HepG2 (cell line): ENCODE data around the gene CREM. TPM values are rescaled to one million over a fixed set of nuclear protein-coding genes. Genes with fewer than 3 reads are reported as not detected.

Source experiments
- ATAC-seq: fragments of 200-7000 bp; cut with Tn5 transposase; 3 replicates; pipeline ENCODE4 v1.9.1; 2020; ENCODE audit warnings: mild to moderate bottlenecking, moderate library complexity
- BruUV-seq: library from RNA; stranded (reverse); fragments of 400-500 nt; replicated peaks from 2 replicates; lab custom pipeline; 2021; lab: Mats Ljungman, UMichigan
- CTCF ChIA-PET: fragments of 300-600 bp; formaldehyde crosslinking; extraction: SDS; loops from one replicate; lab custom pipeline; 2021; ENCODE audit warnings: low total read pairs, inconsistent platforms, low intra/inter-chr PET ratio; lab: Yijun Ruan, JAX
- POLR2A ChIA-PET: fragments of 350-600 bp; sonication (Branson Sonifier 250); formaldehyde crosslinking; loops from one replicate; lab custom pipeline; 2020; ENCODE audit warnings: antibody characterized with exemption, inconsistent platforms; lab: Yijun Ruan, JAX
- DNase-seq: peaks from one replicate; pipeline ENCODE4 v3.0.0-alpha.2; 2015; ENCODE audit warnings: low spot score
- FAIRE-seq: peaks from 3 replicates; lab custom pipeline; 2011; peaks lifted over from hg19 to GRCh38; lab: Jason Lieb, UNC
- H2AFZ ChIP-seq: one replicate; pipeline ENCODE4 v1.6.1; 2011; ENCODE audit warnings: low read length, inconsistent platforms
- H3K27ac ChIP-seq: fragments of 300-600 bp; 3 replicates; pipeline ENCODE4 v1.8.0; 2011; ENCODE audit warnings: mixed run types, mild to moderate bottlenecking, mixed read lengths, low read length, inconsistent platforms; ENCODE audit not compliant: insufficient read depth; ENCODE audit errors: extremely low read length
- H3K27me3 ChIP-seq, 2 experiments: fragments of 200-600 bp in 1 of 2; 2 replicates in 1 of 2; 3 replicates in 1 of 2; pipeline versions ENCODE4 v1.6.0 to v1.8.0; 2011; ENCODE audit warnings: low read length in 2 of 2, mild to moderate bottlenecking in 2 of 2, moderate library complexity in 2 of 2, inconsistent platforms in 1 of 2; ENCODE audit not compliant: insufficient read depth in 2 of 2, control insufficient read depth in 1 of 2
- H3K36me3 ChIP-seq, 2 experiments: fragments of 200-600 bp in 1 of 2; replicated peaks in 1 of 2; 2 replicates in 1 of 2; 3 replicates in 1 of 2; pipeline versions ENCODE4 v1.5.1 to v1.8.0; 2011; ENCODE audit warnings: low read length in 2 of 2, inconsistent platforms in 1 of 2; ENCODE audit not compliant: insufficient read depth in 2 of 2, control insufficient read depth in 1 of 2
- H3K4me1 ChIP-seq: 2 replicates; pipeline ENCODE4 v1.5.1; 2012; ENCODE audit warnings: low read length, inconsistent platforms; ENCODE audit not compliant: insufficient read depth
- H3K4me2 ChIP-seq: 2 replicates; pipeline ENCODE4 v1.6.0; 2011; ENCODE audit warnings: low read depth, low read length, inconsistent platforms
- H3K4me3 ChIP-seq, 3 experiments: fragments of 200-600 bp in 1 of 3; sonication (generic), shearing (Covaris generic) in 1 of 3; replicated peaks in 1 of 3; 2 replicates each; pipeline ENCODE4 v1.5.1; 2011 to 2016; ENCODE audit warnings: low read length in 3 of 3, inconsistent platforms in 2 of 3, low read depth in 2 of 3, mild to moderate bottlenecking in 2 of 3, control low read depth in 1 of 3, mixed read lengths in 1 of 3; ENCODE audit not compliant: insufficient read depth in 1 of 3
- H3K79me2 ChIP-seq: one replicate; pipeline ENCODE4 v1.6.1; 2011; ENCODE audit warnings: low read length, inconsistent platforms; ENCODE audit not compliant: insufficient read depth
- H3K9ac ChIP-seq: 2 replicates; pipeline ENCODE4 v1.6.0; 2011; ENCODE audit warnings: mild to moderate bottlenecking, low read depth, low read length, inconsistent platforms; ENCODE audit not compliant: insufficient read depth
- H3K9me3 ChIP-seq: 2 replicates; pipeline ENCODE4 v1.5.1; 2012; ENCODE audit warnings: mild to moderate bottlenecking, low read length
- H4K20me1 ChIP-seq: 2 replicates; pipeline ENCODE4 v1.6.0; 2011; ENCODE audit warnings: inconsistent platforms, mild to moderate bottlenecking, low read length, moderate library complexity; ENCODE audit not compliant: insufficient read depth
- DDIT3 ChIP-seq: sonication (generic); formaldehyde crosslinking; IDR thresholded peaks from 2 replicates; pipeline ENCODE4 v1.4.0; 2020; ENCODE audit warnings: mild to moderate bottlenecking, missing genetic modification reagents
- IRF2 ChIP-seq: IDR thresholded peaks from 2 replicates; pipeline ENCODE4 v1.6.1; 2018; ENCODE audit warnings: missing genetic modification reagents, missing compliant biosample characterization
- MAFF ChIP-seq: IDR thresholded peaks from 2 replicates; pipeline ENCODE4 v1.6.1; 2011; ENCODE audit warnings: low read depth, low read length, improper control_type of control experiment
- MAFK ChIP-seq, 2 experiments: IDR thresholded peaks in 1 of 2; conservative IDR thresholded peaks in 1 of 2; 2 replicates each; pipeline ENCODE4 v1.6.1; 2011; ENCODE audit warnings: improper control_type of control experiment in 2 of 2, low read length in 2 of 2
- NFIC ChIP-seq: IDR thresholded peaks from 2 replicates; pipeline ENCODE4 v1.6.1; 2012; ENCODE audit warnings: mild to moderate bottlenecking, low read length, inconsistent platforms
- SMC3 ChIP-seq: IDR thresholded peaks from 2 replicates; pipeline ENCODE4 v1.6.1; 2011; ENCODE audit warnings: low read length, improper control_type of control experiment
- TRIM24 ChIP-seq: sonication (generic); formaldehyde crosslinking; IDR thresholded peaks from 2 replicates; pipeline ENCODE4 v1.8.0; 2022; ENCODE audit warnings: mild to moderate bottlenecking, missing genetic modification reagents
- ZKSCAN8 ChIP-seq: IDR thresholded peaks from 2 replicates; pipeline ENCODE4 v1.6.1; 2016; ENCODE audit warnings: borderline replicate concordance, missing genetic modification reagents, missing compliant biosample characterization
- ZNF101 ChIP-seq: sonication (generic); formaldehyde crosslinking; IDR thresholded peaks from 2 replicates; pipeline ENCODE4 v1.4.0; 2020; ENCODE audit warnings: mild to moderate bottlenecking, low read depth, missing genetic modification reagents, borderline replicate concordance
- ZNF383 ChIP-seq: sonication (generic); formaldehyde crosslinking; IDR thresholded peaks from 2 replicates; pipeline ENCODE4 v1.4.0; 2020; ENCODE audit warnings: missing genetic modification reagents, mild to moderate bottlenecking, borderline replicate concordance
- WGBS: methylation state at CpG from one replicate; pipeline ENCODE4 v1.1.6; 2017; ENCODE audit warnings: low lambda C conversion rate; 5-methylcytosine and 5-hydroxymethylcytosine counted together
- in situ Hi-C: cut with HindIII; loops from 2 replicates; pipeline ENCODE4 v1.10.0; 2017; ENCODE audit warnings: low pct_unique_long_range_greater_than_20kb; ENCODE audit not compliant: extremely low pct_ligation_motif_present
- intact Hi-C: fragments of 100-400 bp; cut with micrococcal nuclease; formaldehyde crosslinking; loops from one replicate; pipeline ENCODE4 v1.10.0; 2022; ENCODE audit not compliant: unreplicated experiment
- polyA plus RNA-seq, 8 experiments: library from polyadenylated mRNA; depleted of rRNA in 3 of 8; stranded (reverse) in 7 of 8; unstranded in 1 of 8; fragments of >200 nt; fragmentation: Illumina TruSeq in 4 of 8; extraction: Trizol in 4 of 8; gene quantifications; 2 replicates each; pipeline versions ENCODE4 v1.2.1 to v1.2.3, GENCODE V29; 2011 to 2016; ENCODE audit warnings: low read depth in 4 of 8, missing spikeins in 1 of 8, mixed read lengths in 1 of 8; ENCODE audit not compliant: insufficient read depth in 1 of 8
- total RNA-seq, 5 experiments: library from RNA; depleted of rRNA; stranded (reverse); fragments of >200 nt; fragmentation: Illumina TruSeq; extraction: Trizol; gene quantifications; 2 replicates each; pipeline ENCODE4 v1.2.3, GENCODE V29; 2016; ENCODE audit warnings: low read depth in 1 of 5

Gene CREM
- total and polyA plus RNA-seq, 2 of the 13 experiments (the other 11 are each of a cell fraction or from before 2014, with no cell fraction given) = 21.3 to 25.4 TPM

- TF ChIP-seq MAFK (conservative IDR thresholded peaks at IDR 0.05 in 1 of 2, IDR thresholded peaks at IDR 0.05 in 1 of 2; ENCODE audit: low read length in 2 of 2) (peak; percentile 73 to 84), MAFF (peak; percentile 65), ZKSCAN8 (CRISPR knock-in tag) (no peak)
- TF ChIP-seq, all 625 proteins: peak for 2
- Histone ChIP-seq H3K27me3 (no peaks in the 10 kb centered on the region), H3K4me2 (no peak overlapping the region), H3K4me3 (no peak overlapping the region), H3K9ac (no peak overlapping the region), H4K20me1 (no peaks in the 10 kb centered on the region), H3K9me3 (no peaks in the 10 kb centered on the region), H3K4me1 (peaks cover 52% of the 10 kb centered on the region), H3K79me2 (no peaks in the 10 kb centered on the region), H2AFZ (no peak overlapping the region), H3K36me3 (no peaks in the 10 kb centered on the region), H3K27ac (no peak overlapping the region)
- ATAC-seq = no peak
- intact Hi-C loops = no loop called here
- POLR2A ChIA-PET = interaction anchor here (0.7 kb wide), 1 partner anchor 48 kb away, joined by 3 read pairs; no protein-coding TSS in a partner anchor
- FAIRE-seq = no peak
- 55% methylated on average over 6 of the region's 6 CpGs for WGBS
- in situ Hi-C loops = loop anchor here (5.0 kb wide), 1 partner anchor 97 kb away; no protein-coding TSS in a partner anchor
- DNase-seq = no peak
- CTCF ChIA-PET = interaction anchor here (0.7 to 2.3 kb wide), 3 partner anchors 92 to 99 kb away, joined by 3 to 22 read pairs (median 7); partner anchors contain the start of gene CREM
- BruUV-seq = no TSS peak
Observed at GRCh38 chr10:35219292-35219691, 92.6 kb downstream of the CREM start.

- intact Hi-C loops = loop anchor here (5.0 kb wide), 1 partner anchor 223 kb away; no protein-coding TSS in a partner anchor
- ChIA-PET CTCF (no interaction called here), POLR2A (interaction anchor here (0.6 to 1.3 kb wide), 6 partner anchors 16 to 94 kb away, joined by 3 to 8 read pairs (median 3); partner anchors contain the start of gene CREM)
- FAIRE-seq = peak; percentile 43
- no peaks in the 10 kb centered on the region for H3K9me3 ChIP-seq
- H3K4me3 ChIP-seq = peak overlapping the region in 1 of 3 experiments; percentile 26; a peak in 1 of 6 replicates
- 3% methylated on average over 4 of the region's 4 CpGs for WGBS
- H3K27me3 ChIP-seq = no peaks in the 10 kb centered on the region
- no peak overlapping the region for H3K27ac ChIP-seq
- no peaks in the 10 kb centered on the region for H3K79me2 ChIP-seq
- peak; percentile 64 for ATAC-seq
- no TSS peak for BruUV-seq
- DNase-seq = peak; percentile 52
- no peaks in the 10 kb centered on the region for H3K36me3 ChIP-seq
- in situ Hi-C loops = loop anchor here (5.0 kb wide), 1 partner anchor 98 kb away; no protein-coding TSS in a partner anchor
- H3K4me2 ChIP-seq = peak overlapping the region; percentile 41
- H3K9ac ChIP-seq = 0 out of 2 replicates have a peak overlapping the region, but pooled peaks have one; percentile 4
- peaks cover 52% of the 10 kb centered on the region for H3K4me1 ChIP-seq
- H4K20me1 ChIP-seq = no peaks in the 10 kb centered on the region
- H2AFZ ChIP-seq = peak overlapping the region; percentile 11
- TF ChIP-seq IRF2 (CRISPR knock-in tag) = no peak
- TF ChIP-seq SMC3 = no peak
- no peak for TF ChIP-seq DDIT3 (CRISPR knock-in tag)
- TF ChIP-seq ZNF383 (CRISPR knock-in tag) = no peak
- no peak for TF ChIP-seq NFIC
- TF ChIP-seq TRIM24 (CRISPR knock-in tag) = no peak
- TF ChIP-seq ZNF101 (CRISPR knock-in tag) = no peak
Observed at GRCh38 chr10:35219891-35220890, 93.5 kb downstream of the CREM start.
